ENCODE data around the gene MND1.

The MND1 gene

GRCh38 chr4:153344131-153345011 lies at the start of gene MND1:
Gene MND1, plus strand, starts transcription at chr4:153344688. Its CDS starts 50 bp downstream, at chr4:153344738.
- peak; percentile 86 for DNase-seq (ENCODE audit: low read depth)

GRCh38 chr4:153295131-153295755 lies 49.2 kb upstream of the MND1 start:
- DNase-seq (ENCODE audit: low read depth), result no peak

GRCh38 chr4:153296040-153296823 lies 48.3 kb upstream of the MND1 start:
- no peak for DNase-seq (ENCODE audit: low read depth)

GRCh38 chr4:153297116-153297515 lies 47.4 kb upstream of the MND1 start:
- no peak for DNase-seq (ENCODE audit: low read depth)

GRCh38 chr4:153310793-153311192 lies 33.7 kb upstream of the MND1 start:
- DNase-seq (ENCODE audit: low read depth), result no peak

- no peak for DNase-seq (ENCODE audit: low read depth)
Observed at GRCh38 chr4:153314915-153315314, 29.6 kb upstream of the MND1 start.

- no peak for DNase-seq (ENCODE audit: low read depth)
Observed at GRCh38 chr4:153318696-153319320, 25.7 kb upstream of the MND1 start.

- no peak for DNase-seq (ENCODE audit: low read depth)
Observed at GRCh38 chr4:153322791-153323190, 21.7 kb upstream of the MND1 start.

GRCh38 chr4:153324046-153324445 lies 20.4 kb upstream of the MND1 start:
- no peak for DNase-seq (ENCODE audit: low read depth)

- DNase-seq (ENCODE audit: low read depth), result no peak
Observed at GRCh38 chr4:153325558-153325957, 18.9 kb upstream of the MND1 start.

- no peak for DNase-seq (ENCODE audit: low read depth)
Observed at GRCh38 chr4:153326513-153326912, 18.0 kb upstream of the MND1 start.

- DNase-seq (ENCODE audit: low read depth), result no peak
Observed at GRCh38 chr4:153327247-153327646, 17.2 kb upstream of the MND1 start.

- DNase-seq (ENCODE audit: low read depth), result no peak
Observed at GRCh38 chr4:153332936-153333335, 11.6 kb upstream of the MND1 start.

GRCh38 chr4:153333874-153334273 lies 10.6 kb upstream of the MND1 start:
- DNase-seq (ENCODE audit: low read depth), result no peak

GRCh38 chr4:153335665-153336064 lies 8.8 kb upstream of the MND1 start:
- no peak for DNase-seq (ENCODE audit: low read depth)

- DNase-seq (ENCODE audit: low read depth), result no peak
Observed at GRCh38 chr4:153337686-153338085, 6.8 kb upstream of the MND1 start.

- no peak for DNase-seq (ENCODE audit: low read depth)
Observed at GRCh38 chr4:153341575-153342090, 2.9 kb upstream of the MND1 start.

- no peak for DNase-seq (ENCODE audit: low read depth)
Observed at GRCh38 chr4:153342751-153343552, 1.5 kb upstream of the MND1 start.

- DNase-seq (ENCODE audit: low read depth), result peak; percentile 5
Observed at GRCh38 chr4:153345012-153345981, 809 bp downstream of the MND1 start.

- DNase-seq (ENCODE audit: low read depth), result no peak
Observed at GRCh38 chr4:153346031-153346430, 1.5 kb downstream of the MND1 start.
